Endothelial cell of umbilical vein (primary cell): ENCODE measurements around the gene NRXN3. TPM values are rescaled to one million over a fixed set of nuclear protein-coding genes. Genes with fewer than 3 reads are reported as not detected.

ENCODE experiments used
- BruUV-seq: library from RNA; stranded (reverse); fragments of 400-500 nt; replicated peaks from 2 replicates; lab custom pipeline; 2021; lab: Mats Ljungman, UMichigan
- CTCF ChIA-PET: fragments of 300-600, 350-600 bp; sonication (Branson Sonifier 250); formaldehyde crosslinking; loops from one replicate; lab custom pipeline; 2021; ENCODE audit warnings: antibody characterized with exemption, inconsistent platforms; lab: Charles Lee
- POLR2A ChIA-PET: fragments of 300-600, 350-600 bp; sonication (Branson Sonifier 250); formaldehyde crosslinking; loops from one replicate; lab custom pipeline; 2021; ENCODE audit warnings: antibody characterized with exemption, inconsistent platforms; lab: Charles Lee
- DNase-seq: peaks from one replicate; pipeline ENCODE4 v3.0.0-alpha.2; 2011; ENCODE audit warnings: low read depth, low spot score
- FAIRE-seq: peaks from 2 replicates; lab custom pipeline; 2011; peaks lifted over from hg19 to GRCh38; lab: Jason Lieb, UNC
- H2AFZ ChIP-seq: 2 replicates; pipeline ENCODE4 v1.6.0; 2012; ENCODE audit warnings: low read depth, low read length, control low read depth, inconsistent platforms
- H3K27ac ChIP-seq: 2 replicates; pipeline ENCODE4 v1.5.1; 2011; ENCODE audit warnings: low read depth, mild to moderate bottlenecking, control low read depth, low read length, moderate library complexity; ENCODE audit not compliant: insufficient read depth
- H3K27me3 ChIP-seq, 2 experiments: 2 replicates each; pipeline versions ENCODE4 v1.6.0 to v1.6.1; 2011; ENCODE audit warnings: low read length in 2 of 2, mixed read lengths in 1 of 2; ENCODE audit not compliant: control insufficient read depth in 2 of 2, insufficient read depth in 2 of 2
- H3K36me3 ChIP-seq, 2 experiments: 2 replicates in 1 of 2; 3 replicates in 1 of 2; pipeline ENCODE4 v1.5.1; 2011; ENCODE audit warnings: low read length in 2 of 2, mild to moderate bottlenecking in 1 of 2, moderate library complexity in 1 of 2; ENCODE audit not compliant: control insufficient read depth in 2 of 2, insufficient read depth in 2 of 2; ENCODE audit errors: extremely low read depth in 1 of 2
- H3K4me1 ChIP-seq: 3 replicates; pipeline ENCODE4 v1.5.1; 2011; ENCODE audit warnings: mild to moderate bottlenecking, low read length; ENCODE audit not compliant: control insufficient read depth, insufficient read depth; ENCODE audit errors: extremely low read depth
- H3K4me2 ChIP-seq: 2 replicates; pipeline ENCODE4 v1.6.1; 2011; ENCODE audit warnings: low read length, control low read depth, mixed read lengths; ENCODE audit not compliant: insufficient read depth
- H3K4me3 ChIP-seq, 3 experiments: fragments of 200-600 bp in 1 of 3; sonication (generic), shearing (Covaris generic) in 1 of 3; replicated peaks in 1 of 3; 2 replicates each; pipeline ENCODE4 v1.5.1; 2011 to 2016; ENCODE audit warnings: control low read depth in 3 of 3, low read length in 3 of 3, mild to moderate bottlenecking in 2 of 3, inconsistent platforms in 1 of 3, low read depth in 1 of 3, moderate library complexity in 1 of 3; ENCODE audit not compliant: insufficient read depth in 1 of 3
- H3K79me2 ChIP-seq: 2 replicates; pipeline ENCODE4 v1.6.0; 2012; ENCODE audit warnings: low read length, inconsistent platforms; ENCODE audit not compliant: control insufficient read depth, insufficient read depth
- H3K9ac ChIP-seq: replicated peaks from 2 replicates; pipeline ENCODE3; 2011; ENCODE audit warnings: low read length, control low read depth; ENCODE audit not compliant: insufficient read depth; ENCODE audit errors: extremely low read depth
- H3K9me1 ChIP-seq: replicated peaks from 3 replicates; pipeline ENCODE4 v1.6.0; 2011; ENCODE audit warnings: mild to moderate bottlenecking, low read length; ENCODE audit not compliant: control insufficient read depth, insufficient read depth; ENCODE audit errors: extremely low read depth
- H3K9me3 ChIP-seq: replicated peaks from 2 replicates; pipeline ENCODE4 v1.5.1; 2012; ENCODE audit warnings: low read length, inconsistent platforms; ENCODE audit not compliant: control insufficient read depth, insufficient read depth
- H4K20me1 ChIP-seq: replicated peaks from 2 replicates; pipeline ENCODE3; 2011; ENCODE audit warnings: mild to moderate bottlenecking, low read length; ENCODE audit not compliant: control insufficient read depth, insufficient read depth; ENCODE audit errors: extremely low read depth
- CTCF ChIP-seq, 2 donors: IDR thresholded peaks; 1 replicate in 1 of 2; 2 replicates in 1 of 2; pipeline ENCODE4 v1.5.1; 2011; ENCODE audit warnings: low read length in 2 of 2, mild to moderate bottlenecking in 2 of 2, moderate library complexity in 2 of 2, control low read depth in 1 of 2, inconsistent platforms in 1 of 2, low read depth in 1 of 2; ENCODE audit not compliant: insufficient read depth in 1 of 2; ENCODE audit errors: extremely low read depth in 1 of 2
- EZH2 ChIP-seq: IDR thresholded peaks from 2 replicates; pipeline ENCODE4 v1.6.1; 2012; ENCODE audit warnings: borderline replicate concordance, low read depth, mild to moderate bottlenecking, moderate library complexity, low read length, inconsistent platforms; ENCODE audit not compliant: severe bottlenecking
- FOS ChIP-seq: IDR thresholded peaks from 2 replicates; pipeline ENCODE4 v1.6.1; 2011; ENCODE audit warnings: mild to moderate bottlenecking, low read length, moderate library complexity, borderline replicate concordance; ENCODE audit not compliant: insufficient read depth
- GATA2 ChIP-seq: IDR thresholded peaks from 2 replicates; pipeline ENCODE4 v1.7.0; 2011; ENCODE audit warnings: low read depth, mild to moderate bottlenecking, moderate library complexity, mixed read lengths, low read length; ENCODE audit not compliant: insufficient read length, insufficient read depth
- JUN ChIP-seq: IDR thresholded peaks from 2 replicates; pipeline ENCODE4 v1.6.1; 2011; ENCODE audit warnings: borderline replicate concordance, low read depth; ENCODE audit not compliant: insufficient read length, insufficient read depth
- MAX ChIP-seq: IDR thresholded peaks from 2 replicates; pipeline ENCODE4 v1.6.1; 2011; ENCODE audit not compliant: insufficient read depth, insufficient read length
- MYC ChIP-seq: IDR thresholded peaks from one replicate; pipeline ENCODE4 v1.6.1; 2011; ENCODE audit warnings: mild to moderate bottlenecking, low read depth, low read length
- POLR2A ChIP-seq: IDR thresholded peaks from 2 replicates; pipeline ENCODE4 v1.6.1; 2012; ENCODE audit warnings: low read depth, mild to moderate bottlenecking, control low read depth, low read length
- POLR2AphosphoS5 ChIP-seq: IDR thresholded peaks from 2 replicates; pipeline ENCODE4 v1.6.1; 2012; ENCODE audit warnings: low read depth, mild to moderate bottlenecking, control low read depth, low read length, moderate library complexity; ENCODE audit not compliant: insufficient read depth
- dilution Hi-C: fragments of 300-500 bp; cut with MboI; formaldehyde crosslinking; loops from one replicate; pipeline ENCODE4 v1.15.0; 2019; ENCODE audit warnings: low sequenced_read_pairs; ENCODE audit not compliant: extremely low pct_ligation_motif_present
- intact Hi-C: fragments of 100-400 bp; cut with micrococcal nuclease; formaldehyde crosslinking; loops from one replicate; pipeline ENCODE4 v1.10.0; 2022
- polyA plus RNA-seq, 4 experiments: library from polyadenylated mRNA; depleted of rRNA in 3 of 4; stranded (reverse) in 3 of 4; unstranded in 1 of 4; fragments of >200 nt; gene quantifications; 2 replicates each; pipeline versions ENCODE4 v1.2.1 to v1.2.3, GENCODE V29; 2011 to 2012; ENCODE audit warnings: missing spikeins in 1 of 4
- total RNA-seq: library from RNA; stranded (reverse); gene quantifications from 2 replicates; pipeline ENCODE4 v1.2.3, GENCODE V29; 2021

NRXN3 gene
- total and polyA plus RNA-seq, 2 donors (not counting 3 experiments of a cell fraction or from before 2014, with no cell fraction given) = 0.72 to 4.2 TPM

GRCh38 chr14:79383031-79383430, 1212.9 kb downstream of the NRXN3 start:
- FAIRE-seq (no peak), DNase-seq (no peak)
- intact Hi-C loops = no loop called here
- Histone ChIP-seq H3K27me3 (no peaks in the 10 kb centered on the region), H3K4me3 (no peak overlapping the region), H3K9me3 (no peaks in the 10 kb centered on the region), H3K4me2 (no peak overlapping the region), H4K20me1 (no peaks in the 10 kb centered on the region), H3K9me1 (no peaks in the 10 kb centered on the region), H3K4me1 (no peaks in the 10 kb centered on the region), H3K27ac (no peak overlapping the region), H3K36me3 (no peaks in the 10 kb centered on the region), H2AFZ (no peak overlapping the region), H3K79me2 (no peaks in the 10 kb centered on the region), H3K9ac (no peak overlapping the region)
- TF ChIP-seq EZH2 (no peak), POLR2A (no peak), GATA2 (no peak), MYC (no peak), FOS (no peak), POLR2AphosphoS5 (no peak)
- dilution Hi-C loops = no loop called here
- CTCF ChIA-PET = no interaction called here
- BruUV-seq = no TSS peak
- POLR2A ChIA-PET = no interaction called here

- H4K20me1 ChIP-seq = no peaks in the 10 kb centered on the region
- CTCF ChIA-PET = no interaction called here
- no peak overlapping the region for H3K4me2 ChIP-seq
- H2AFZ ChIP-seq = no peak overlapping the region
- H3K27me3 ChIP-seq = no peaks in the 10 kb centered on the region
- H3K4me1 ChIP-seq = no peaks in the 10 kb centered on the region
- H3K9ac ChIP-seq = no peak overlapping the region
- BruUV-seq = no TSS peak
- H3K9me3 ChIP-seq = no peaks in the 10 kb centered on the region
- POLR2A ChIA-PET = no interaction called here
- intact Hi-C loops (no loop called here), dilution Hi-C loops (no loop called here)
- DNase-seq (no peak), FAIRE-seq (no peak)
- no peak overlapping the region for H3K27ac ChIP-seq
- H3K36me3 ChIP-seq = no peaks in the 10 kb centered on the region
- no peaks in the 10 kb centered on the region for H3K9me1 ChIP-seq
- TF ChIP-seq FOS (no peak), CTCF (IDR thresholded peaks at IDR 0.05; ENCODE audit: extremely low read depth in 1 of 2, insufficient read depth in 1 of 2, low read depth in 1 of 2, low read length in 2 of 2) (no peak), MYC (no peak), JUN (no peak), EZH2 (no peak), GATA2 (no peak), MAX (no peak), POLR2A (no peak), POLR2AphosphoS5 (no peak)
- H3K79me2 ChIP-seq = no peaks in the 10 kb centered on the region
- no peak overlapping the region for H3K4me3 ChIP-seq
These were observed 1213.3 kb downstream of the NRXN3 start for GRCh38 chr14:79383475-79383874.
